ENCODE data around the gene TMEM143.
"Not testable (repeated sequence)": the region's sequence is repeated elsewhere in the genome, so short reads cannot be mapped to it uniquely, and the experiment has no call there.

Gene TMEM143

DNA sequence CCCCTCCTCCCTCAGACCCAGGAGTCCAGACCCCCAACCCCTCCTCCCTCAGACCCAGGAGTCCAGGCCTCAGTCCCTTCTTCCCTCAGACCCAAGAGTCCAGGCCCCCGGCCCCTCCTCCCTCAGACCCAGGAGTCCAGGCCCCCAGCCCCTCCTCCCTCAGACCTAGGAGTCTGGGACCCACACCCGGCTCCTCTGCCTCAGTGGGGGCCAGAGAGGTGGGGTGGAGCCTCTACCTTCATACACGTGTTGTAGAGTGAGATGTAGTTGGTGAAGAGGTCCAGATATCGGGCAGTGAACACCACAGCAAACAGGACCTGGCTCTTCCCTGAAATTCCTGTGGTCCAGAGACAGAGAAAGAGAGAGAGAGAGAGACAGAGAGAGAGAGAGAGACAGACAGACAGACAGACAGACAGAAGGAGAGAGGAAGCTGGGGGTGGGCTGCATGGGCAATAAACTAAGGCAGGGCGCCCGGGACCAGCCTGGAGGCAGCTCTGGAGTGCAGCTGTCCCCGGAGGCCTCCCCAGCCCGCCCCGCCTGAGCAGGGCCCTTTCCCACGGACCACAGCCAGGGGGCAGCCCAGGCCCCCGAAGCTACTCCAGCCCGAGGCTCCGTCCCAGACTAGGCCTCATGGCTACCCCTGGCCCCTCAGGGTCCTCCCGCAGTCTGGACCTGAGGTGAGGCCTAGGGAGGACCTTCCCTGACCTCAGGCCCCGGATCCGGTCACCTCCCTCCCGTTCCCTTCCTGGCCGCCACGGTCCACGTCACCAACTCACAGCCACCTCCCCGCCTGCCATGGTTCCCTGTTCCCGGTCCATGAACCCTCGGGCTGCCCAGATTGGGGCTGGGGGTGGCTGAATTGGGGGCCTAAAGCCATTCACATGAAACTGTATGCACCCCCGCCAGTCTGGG lies 26.7 kb upstream of the TMEM143 start:
- DNase-seq = no peak

DNA sequence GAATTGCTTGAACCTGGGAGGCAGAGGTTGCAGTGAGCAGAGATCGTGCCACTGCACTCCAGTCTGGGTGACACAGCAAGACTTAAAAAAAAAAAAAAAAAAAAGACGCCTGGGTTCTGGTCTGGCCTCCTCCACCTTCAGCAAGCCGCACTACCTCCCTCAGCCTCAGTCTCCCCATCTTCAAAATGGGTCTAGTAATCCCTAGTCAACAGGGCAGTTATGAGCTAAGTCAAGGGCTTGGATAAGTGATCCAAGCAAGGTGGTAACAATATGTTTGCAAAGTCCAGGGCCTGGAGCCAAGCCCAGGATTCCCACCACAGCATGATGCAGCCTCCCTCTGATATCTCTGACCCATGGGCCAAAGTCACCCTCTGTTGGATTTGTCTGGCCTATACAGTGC lies 23.2 kb upstream of the TMEM143 start:
- DNase-seq = no peak

DNA sequence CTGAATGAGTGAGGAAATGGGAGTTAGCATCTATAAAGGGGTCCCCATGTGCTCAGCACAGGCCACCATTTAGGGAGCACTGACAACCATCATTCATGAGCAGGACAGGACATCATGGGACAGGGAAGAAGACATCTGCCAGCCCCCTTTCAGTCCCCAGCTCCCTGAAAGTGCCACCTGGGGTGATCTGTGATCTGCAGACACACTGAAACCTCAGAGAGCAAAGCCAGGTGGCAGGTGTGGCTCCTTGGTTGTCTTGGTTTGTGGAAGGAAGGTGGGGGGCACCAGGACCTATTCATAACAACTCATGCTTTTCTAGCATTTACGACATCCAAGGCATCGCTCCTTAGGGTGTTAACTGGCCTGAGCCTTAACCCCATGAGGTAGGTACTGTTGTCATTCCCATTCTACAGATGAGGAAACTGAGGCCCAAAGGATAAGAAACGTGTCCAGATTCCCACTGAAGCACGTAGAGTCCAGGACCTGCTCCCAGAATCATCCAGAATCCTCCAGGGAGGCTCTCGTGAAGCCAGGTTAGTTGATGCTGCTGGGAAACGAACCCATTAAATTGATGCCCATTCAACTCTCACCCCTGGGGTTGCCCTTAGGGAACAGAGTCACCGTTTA lies 21.8 kb upstream of the TMEM143 start:
- DNase-seq = no peak

DNA sequence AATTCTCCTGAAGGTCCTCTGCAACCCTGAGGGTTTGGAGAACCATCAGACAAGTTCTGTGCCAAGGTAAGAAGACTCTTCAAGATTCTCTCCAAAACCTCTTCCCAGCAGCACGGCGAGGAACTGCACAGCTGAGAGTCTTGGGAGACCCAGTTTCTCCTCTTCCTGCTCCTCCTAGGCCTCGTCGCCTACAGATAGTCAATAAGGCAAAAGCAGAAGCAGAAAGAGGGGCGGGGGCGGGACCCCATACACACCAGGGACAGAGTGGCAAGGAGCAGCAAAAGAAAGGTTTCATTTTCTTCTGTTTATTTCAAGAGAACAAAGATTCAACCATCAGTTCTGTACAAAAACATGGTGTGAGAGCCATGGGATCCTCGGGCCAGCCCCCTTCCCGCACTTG lies 18.5 kb upstream of the TMEM143 start:
- DNase-seq = no peak

DNA sequence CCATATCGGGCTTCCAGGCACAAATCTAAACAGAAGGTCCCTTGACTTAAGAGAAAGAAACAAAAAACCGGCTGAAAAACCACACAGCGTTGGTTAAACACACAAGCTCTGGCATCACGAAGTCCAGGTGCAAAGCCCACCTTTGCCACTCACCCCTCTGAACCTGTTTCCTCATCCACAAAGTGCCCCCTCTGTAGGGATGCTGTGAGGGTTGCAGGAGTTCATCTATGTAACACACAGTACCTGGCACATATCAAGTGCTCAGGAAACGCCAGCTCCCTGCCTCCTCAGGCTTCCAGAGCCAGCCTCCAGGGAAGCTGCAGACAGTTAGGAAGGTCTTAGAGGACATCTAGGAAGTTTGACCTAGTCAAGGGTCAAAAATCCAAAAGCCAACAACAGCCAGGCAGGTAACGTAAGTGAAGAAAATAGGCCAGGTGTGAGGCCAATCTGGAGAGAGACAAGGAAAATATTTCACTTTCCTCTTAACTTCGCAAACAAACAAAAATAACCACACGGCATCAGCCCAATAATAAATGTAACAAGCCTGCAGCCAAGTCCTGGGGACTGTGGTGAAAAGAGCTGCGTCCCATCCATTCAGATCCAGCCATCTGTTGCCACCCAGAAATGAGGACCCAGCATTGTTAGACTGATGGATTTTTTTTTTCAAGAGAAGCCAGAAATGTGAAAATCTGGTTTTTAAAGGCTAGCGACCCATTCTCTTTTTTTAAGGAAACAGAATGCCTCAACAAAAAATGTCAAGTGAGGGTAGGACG lies 17.6 kb upstream of the TMEM143 start:
- DNase-seq = peak; percentile 21

DNA sequence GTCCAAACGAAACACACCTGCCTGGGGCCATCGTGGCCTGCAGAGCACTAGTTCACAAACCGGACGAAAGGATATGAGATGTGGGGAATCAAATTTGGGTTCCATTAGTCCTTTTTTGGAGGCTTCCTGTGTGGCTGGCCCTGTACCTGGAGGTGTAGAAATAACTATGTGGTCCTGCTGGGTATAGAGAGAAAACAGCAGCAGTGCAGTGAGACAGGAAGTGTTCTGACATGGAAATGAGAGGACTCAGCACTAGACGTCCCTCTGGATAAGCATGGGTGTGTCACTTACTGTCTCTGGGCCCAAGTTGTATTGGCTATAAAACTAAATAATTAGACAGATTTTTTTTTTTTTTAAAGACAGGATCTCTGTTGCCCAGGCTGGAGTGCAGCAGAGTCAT lies 15.3 kb upstream of the TMEM143 start:
- DNase-seq = no peak

DNA sequence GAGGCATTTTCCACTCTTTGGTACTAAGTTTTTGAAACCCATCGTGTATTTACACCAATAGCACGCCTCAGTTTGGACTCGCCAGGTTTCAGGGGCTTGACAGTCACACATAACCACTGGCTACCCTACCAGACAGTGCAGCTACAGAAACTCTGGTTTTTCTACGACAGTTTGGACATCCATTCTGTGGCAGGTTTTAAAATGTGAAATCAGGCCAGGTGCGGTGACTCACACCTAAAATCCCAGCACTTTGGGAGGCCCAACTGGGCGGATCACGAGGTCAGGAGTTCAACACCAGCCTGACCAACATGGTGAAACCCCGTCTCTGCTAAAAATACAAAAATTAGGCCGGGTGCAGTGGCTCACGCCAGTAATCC lies 14.4 kb upstream of the TMEM143 start:
- DNase-seq = no peak

DNA sequence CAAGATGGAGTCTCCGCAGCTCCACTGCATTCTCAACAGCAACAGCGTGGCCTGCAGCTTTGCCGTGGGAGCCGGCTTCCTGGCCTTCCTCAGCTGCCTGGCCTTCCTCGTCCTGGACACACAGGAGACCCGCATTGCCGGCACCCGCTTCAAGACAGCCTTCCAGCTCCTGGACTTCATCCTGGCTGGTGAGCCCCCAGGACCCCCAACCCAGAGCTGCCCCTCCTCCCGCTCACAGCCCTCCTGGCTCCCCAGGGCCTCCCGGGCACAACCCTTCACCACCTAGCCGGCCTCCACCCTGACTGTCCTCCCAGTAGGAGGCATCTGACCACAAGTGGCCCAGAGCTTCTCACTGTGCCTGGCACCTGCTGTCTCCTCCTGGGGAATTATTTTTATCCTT lies 9.8 kb upstream of the TMEM143 start:
- no peak for DNase-seq

DNA sequence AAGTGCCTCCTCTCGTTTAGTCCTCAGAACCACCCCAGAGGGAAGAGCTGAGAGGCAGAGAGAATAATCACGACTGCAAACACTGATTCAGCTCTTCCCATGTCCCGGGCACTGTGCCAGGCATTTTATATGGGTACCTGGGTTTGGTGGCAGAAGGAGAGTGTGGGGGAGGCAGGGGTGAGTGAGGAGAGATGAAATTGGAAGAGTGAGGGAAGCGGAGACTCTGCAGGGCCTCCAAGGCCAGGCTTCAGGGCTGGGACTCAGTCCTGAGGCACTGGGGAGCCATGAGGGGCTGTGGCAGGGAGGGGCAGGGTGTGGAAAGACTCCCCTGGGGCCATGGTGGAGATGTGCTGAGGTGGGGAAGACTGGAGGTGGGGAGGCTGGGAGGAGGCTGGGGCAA lies 9.2 kb upstream of the TMEM143 start:
- DNase-seq = peak; percentile 94

DNA sequence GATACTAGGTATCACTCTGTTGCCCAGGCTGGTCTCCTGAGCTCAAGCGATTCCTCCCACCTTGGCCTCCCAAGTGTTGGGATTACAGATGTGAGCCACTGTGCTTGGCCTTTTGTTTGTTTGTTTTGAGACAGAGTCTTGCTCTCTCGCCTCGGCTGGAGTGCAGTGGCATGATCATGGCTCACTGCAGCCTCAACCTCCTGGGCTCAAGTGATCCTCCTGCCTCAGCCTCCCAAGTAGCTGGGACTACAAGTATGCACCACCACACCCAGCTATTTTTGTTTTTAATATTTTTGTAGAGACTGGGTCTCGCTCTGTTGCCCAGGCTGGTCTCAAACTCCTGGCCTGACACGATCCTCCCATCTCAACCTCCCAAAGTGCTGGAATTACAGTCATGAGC lies 8.0 kb upstream of the TMEM143 start:
- DNase-seq = not testable (repeated sequence)

DNA sequence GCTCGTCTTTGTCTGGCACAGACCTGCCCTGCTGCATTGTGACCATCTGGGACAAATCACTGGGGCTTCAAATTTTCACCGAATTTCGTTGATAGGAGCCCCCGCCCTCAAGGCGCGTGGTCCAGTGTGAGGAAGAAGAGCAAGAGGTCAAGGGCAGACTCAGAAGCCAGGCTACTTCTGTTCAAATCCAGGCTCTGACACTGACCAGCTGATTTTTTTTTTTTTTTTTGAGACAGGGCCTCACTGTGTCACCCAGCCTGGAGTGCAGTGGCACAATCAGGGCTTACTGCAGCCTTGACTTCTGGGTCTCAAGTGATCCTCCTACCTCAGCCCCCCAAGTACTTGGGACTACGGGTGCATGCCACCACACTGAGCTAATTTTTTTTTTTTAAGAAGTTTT lies 7.6 kb upstream of the TMEM143 start:
- DNase-seq = no peak

DNA sequence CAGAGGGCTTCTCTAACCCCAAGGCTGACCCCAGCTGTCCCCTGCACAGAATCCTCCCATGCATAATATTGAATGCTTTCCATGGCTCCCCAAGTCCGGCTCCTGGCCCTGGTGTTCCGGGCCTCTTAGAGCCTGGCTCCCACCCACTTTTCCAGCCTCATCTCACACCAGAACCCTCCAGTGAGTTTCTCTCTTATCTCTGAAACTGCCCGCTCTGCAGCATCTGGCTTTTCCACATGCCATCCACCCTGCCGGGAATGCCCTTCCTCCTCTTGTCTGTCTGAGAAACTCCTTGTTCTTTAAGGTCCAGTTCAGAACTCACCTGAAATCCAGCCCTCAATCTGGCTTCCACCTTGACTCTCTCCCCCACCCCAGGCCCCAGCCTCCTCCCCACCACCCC lies 7.2 kb upstream of the TMEM143 start:
- no peak for DNase-seq

DNA sequence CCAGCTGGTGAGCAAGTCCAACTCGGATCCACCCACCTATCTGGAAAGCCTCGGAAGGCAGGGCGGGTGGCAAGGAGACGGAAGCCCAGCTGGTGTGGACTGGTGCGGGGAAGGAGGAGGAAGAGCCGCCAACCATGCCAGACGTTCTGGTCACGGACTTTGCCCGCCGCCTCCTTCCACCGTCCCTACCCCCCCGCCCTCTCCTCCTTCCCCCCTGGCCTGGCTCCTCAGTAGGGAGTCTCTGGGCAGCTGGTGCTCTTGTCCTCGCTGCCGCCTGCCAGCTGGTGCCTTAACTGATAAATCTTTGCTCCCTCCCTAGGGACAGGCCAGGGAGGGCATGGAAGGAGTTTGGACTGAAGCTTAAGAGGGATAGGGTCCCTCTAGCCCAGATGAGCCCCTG lies 5.2 kb upstream of the TMEM143 start:
- DNase-seq = no peak

DNA sequence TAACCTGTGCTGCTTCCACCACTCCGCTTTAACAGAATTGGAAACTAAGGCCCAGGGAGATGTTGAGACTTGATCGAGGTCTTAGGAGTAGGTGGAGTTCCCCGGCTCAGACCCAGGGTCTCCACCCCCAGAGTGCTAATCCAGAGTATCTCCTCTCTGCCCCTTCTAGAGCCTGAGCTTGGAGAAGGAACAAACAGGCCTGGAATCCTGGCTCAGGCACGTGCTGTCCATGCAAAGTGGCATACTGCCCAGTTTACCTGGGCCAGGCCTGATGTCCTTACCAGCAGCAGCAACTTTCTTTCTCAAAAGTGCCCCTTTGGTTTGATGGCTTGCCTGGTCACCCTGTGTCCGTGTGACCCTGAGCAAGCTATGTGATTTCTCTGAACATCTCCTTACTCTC lies 4.1 kb upstream of the TMEM143 start:
- no peak for DNase-seq

DNA sequence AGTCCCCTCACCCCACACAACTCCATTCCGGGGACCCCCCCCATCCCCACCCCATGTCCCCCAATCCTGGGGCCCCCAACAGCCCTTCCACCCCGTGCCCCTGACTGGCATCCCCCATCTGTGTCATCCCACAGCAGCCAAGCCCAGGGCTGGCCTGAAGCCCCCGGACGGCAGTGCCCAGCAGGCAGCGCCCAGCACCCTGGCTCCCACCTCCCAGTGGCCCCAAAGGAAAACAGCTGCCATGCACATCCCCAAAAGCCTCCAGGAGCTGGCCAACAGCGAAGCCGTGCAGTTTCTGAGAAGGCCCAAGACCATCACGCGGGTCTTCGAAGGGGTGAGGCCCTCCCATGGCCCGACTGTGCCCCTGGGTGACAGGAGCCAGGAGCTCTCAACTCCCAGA lies 1.9 kb upstream of the TMEM143 start:
- DNase-seq = no peak

DNA sequence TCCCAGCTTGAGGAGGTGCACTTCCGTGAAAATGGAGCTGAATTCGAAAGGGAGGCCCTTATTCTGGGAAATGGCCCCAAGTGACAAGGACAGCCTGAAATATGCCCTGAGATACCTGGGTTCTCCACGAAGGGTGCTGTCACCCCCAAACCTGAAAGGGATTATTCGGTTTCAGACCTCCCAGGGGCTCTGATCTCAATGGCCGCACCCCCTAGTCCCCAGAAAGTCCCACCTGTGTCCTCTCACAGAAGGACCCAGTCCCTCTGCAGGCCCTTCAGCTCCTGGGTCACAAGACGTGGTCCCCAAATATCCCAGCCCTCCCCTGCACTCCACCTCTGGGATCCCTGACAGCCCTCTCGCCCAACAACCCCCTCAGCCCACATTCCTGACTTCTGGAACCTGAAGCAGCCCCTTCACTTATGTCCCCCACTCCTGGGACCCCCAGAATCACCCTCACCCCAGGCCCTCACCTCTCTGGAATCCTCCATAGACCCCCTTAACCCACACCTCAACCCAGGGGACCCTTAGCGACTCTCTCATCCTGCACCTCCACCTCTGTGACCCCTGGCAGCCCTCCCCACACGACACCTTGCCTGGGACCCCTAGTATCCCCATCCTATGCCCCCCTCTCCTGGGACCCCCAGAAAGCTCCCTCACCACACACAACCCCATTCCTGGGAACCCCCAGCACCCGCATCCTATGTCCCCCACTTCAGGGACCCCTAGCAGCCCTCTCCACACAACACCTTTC lies 1.0 kb upstream of the TMEM143 start:
- no peak for DNase-seq

DNA sequence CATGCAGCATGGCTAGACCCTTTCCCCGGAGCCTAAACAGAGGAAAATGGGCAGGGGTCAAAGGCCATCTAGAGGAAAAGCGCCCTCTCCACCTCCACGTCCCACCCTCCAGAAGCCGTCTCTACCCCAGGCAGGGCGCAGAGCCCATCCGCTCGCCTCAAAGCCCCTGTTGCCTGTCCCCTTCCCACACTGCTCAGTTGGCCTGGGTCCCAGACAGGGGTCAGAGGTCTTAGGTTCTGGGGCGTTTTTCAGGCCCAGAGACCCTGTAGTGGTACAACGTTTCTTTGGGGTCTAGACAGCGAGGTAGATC lies 285 bp downstream of the TMEM143 start:
- no peak for DNase-seq

DNA sequence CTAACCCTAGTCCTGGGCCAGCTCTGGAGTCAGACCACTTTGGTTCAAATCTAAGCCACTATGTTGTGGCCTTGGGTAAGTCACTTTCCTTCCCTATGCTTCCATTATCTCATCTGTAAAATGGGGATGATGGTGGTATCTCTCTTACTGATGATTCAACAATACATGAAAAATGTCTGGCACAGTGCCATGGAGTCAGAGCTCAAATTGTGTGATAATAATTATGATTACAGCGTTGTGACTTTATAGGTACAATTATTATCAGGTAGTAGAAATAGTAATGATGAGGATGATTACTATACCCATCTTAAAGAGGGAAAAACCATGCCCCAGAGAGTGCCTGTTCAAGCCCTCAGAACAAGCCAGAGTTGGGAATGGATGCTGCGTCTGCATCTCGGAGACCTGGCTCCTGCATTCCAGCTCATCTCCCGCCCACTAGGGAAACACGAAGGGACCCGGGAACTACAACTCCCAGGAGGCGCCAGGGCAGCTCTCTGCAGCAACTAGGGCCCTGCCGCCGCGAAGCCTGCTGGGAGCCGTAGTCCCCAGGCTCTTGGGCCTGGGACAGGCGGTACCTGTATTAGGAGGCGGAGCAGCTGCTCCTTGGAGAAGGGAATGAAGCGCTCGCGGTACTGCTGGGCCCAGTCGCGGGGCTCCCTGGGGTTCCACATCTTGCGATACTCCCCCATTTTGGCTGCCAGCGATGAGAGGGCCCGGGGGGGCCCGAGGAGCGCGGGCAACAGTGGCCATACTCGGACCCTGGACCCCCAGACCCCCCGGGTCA lies 832 bp downstream of the TMEM143 start:
- DNase-seq = peak; percentile 98

DNA sequence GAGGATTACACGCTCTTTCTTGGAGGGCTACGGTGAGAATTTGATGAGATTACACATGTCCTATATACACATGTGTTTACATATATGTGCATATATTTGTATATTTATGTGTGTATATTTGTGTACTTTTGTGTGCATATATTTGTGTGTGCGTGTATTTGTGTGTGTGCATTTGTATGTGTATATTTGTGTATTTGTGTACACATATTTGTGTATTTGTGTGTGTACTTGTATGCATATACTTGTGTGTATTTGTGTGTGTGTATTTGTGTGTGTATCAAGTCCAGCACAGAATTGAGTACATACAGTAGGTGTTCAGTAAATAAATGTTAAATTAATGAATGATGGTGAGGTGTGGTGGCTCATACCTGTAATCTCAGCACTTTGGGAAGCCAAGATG lies 1.8 kb downstream of the TMEM143 start:
- DNase-seq = no peak

DNA sequence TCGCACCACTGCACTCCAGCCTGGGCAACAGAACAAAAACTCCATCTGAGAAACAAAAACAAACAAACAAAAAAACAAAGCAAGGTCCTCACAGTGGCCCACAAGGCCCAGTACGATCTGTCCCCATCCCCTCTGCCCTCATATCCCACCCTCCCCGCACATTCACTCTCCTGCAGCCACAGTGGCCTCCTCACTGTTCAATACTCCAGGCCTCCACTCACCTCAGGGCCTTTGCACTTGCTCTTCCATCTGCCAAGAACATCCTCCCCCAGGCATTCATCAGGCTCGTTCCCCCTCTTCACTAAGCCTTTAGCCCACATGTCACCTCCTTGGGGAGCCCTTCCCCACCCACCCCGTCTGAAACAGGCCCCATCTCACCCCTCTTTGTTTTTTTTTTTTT lies 4.6 kb downstream of the TMEM143 start:
- no peak for DNase-seq

DNA sequence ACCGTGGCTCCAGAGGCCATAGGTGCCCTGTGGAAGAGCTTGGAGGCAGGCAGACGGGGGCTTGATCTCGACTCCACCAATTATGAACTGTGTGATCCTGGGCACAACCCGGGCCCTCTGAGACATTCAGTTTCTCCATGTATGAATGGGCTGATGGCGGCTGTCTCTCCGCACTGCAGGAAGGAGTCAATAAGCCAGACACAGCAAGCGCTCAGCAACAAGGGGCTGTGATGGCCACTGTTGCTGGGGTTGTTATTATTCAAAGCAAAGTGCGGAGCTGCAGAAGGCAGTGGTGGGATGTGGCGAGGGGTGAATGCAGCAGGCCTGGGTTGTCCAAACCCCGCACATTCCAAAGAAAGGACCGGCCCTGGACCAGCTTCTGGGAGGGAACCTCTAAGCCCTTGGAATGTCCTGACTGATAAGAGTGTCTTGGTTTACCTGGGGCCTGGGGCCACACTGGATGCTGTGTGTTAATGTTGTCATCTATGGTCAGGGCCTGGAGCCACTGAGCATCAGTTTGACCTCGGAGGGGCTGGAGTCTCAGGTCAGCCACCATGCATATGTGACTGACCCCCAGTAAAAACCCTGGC lies 8.3 kb downstream of the TMEM143 start:
- no peak for DNase-seq

DNA sequence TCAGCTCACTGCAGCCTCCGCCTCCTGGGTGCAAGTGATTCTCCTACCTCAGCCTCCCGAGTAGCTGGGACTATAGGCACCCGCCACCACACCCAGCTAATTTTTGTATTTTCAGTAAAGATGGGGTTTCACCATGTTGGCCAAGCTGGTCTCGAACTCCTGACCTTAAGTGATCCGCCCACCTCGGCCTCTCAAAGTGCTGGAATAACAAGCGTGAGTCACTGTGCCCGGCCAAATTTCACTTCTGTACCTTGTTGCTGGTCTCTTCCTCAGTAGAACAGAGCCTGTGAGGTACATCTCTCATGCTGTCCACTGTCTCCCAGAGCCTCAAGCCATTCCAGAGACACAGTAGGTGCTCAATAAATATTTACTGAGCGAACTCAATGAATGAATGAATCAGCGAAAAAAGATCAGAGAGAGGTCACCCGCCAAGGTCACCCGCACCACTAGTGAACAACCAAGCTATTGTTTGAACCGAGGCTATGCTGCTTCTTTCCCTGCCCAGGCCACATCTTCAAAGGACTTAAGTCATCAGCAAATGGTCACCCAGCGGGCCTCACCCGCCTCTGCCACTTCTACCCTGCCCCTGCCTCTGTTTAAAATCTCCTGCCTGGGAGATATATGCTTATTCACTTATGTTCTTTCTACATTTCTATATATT lies 9.3 kb downstream of the TMEM143 start:
- no peak for DNase-seq

Data from NCI-H1694 (cell line).